K562 treated with DMSO at 1 percent for 12 hours (cell line): ENCODE results near the gene RELA. TPM values are rescaled to one million over a fixed set of nuclear protein-coding genes. Genes with fewer than 3 reads are reported as not detected.

Source experiments
- total RNA-seq: library from RNA; unstranded; fragments of 300-600 nt; gene quantifications from 2 replicates; pipeline ENCODE4 v1.2.3, GENCODE V29; 2022; ENCODE audit not compliant: insufficient read depth

RELA gene
- total RNA-seq, result 40.4 and 85.8 TPM in 2 replicates

GRCh38 chr11:65662799-65663638 is at the start of gene RELA:
Gene RELA (minus strand): TSS chr11:65662916. CDS start chr11:65662832, 84 bp downstream.

GRCh38 chr11:65711785-65712632 is 49.3 kb upstream of the RELA start, which contains the start of gene KAT5:
Gene KAT5 (plus strand): TSS chr11:65712252. CDS start chr11:65712268, 16 bp downstream.

GRCh38 chr11:65637794-65638419 is 24.8 kb downstream of the RELA start, which contains the start of gene SIPA1:
Gene SIPA1 (plus strand): TSS chr11:65638101. CDS start chr11:65640922, 2,821 bp downstream.

GRCh38 chr11:65615229-65615949 is 47.3 kb downstream of the RELA start, which contains the start of gene PCNX3:
Gene PCNX3 (plus strand): TSS chr11:65615776. CDS start chr11:65616312, 536 bp downstream.

Other genes starting within 250 kb of the RELA start
- 9.8 and 52.5 TPM in 2 replicates for gene NEAT1, start 240.1 kb downstream of the RELA start, total RNA-seq
- 148 and 227 TPM in 2 replicates for gene MALAT1, start 163.9 kb downstream of the RELA start, total RNA-seq
- gene SCYL1, start 137.8 kb downstream of the RELA start, total RNA-seq, result 110 and 115 TPM in 2 replicates
- gene LTBP3, start 104.6 kb downstream of the RELA start, total RNA-seq, result 34.0 and 34.5 TPM in 2 replicates
- gene ZNRD2, start 92.4 kb downstream of the RELA start, total RNA-seq, result 42.5 and 54.0 TPM in 2 replicates
- 94.7 and 125 TPM in 2 replicates for gene FAM89B, start 90.4 kb downstream of the RELA start, total RNA-seq
- gene EHBP1L1, start 86.9 kb downstream of the RELA start, total RNA-seq, result 47.2 and 71.8 TPM in 2 replicates
- gene KCNK7, start 67.1 kb downstream of the RELA start, total RNA-seq, result not detected in 2 replicates
- gene MAP3K11, start 48.7 kb downstream of the RELA start, total RNA-seq, result 58.8 and 67.8 TPM in 2 replicates
- gene PCNX3, start 47.1 kb downstream of the RELA start, total RNA-seq, result 29.9 and 49.8 TPM in 2 replicates
- 53.3 and 65.6 TPM in 2 replicates for gene SIPA1, start 24.8 kb downstream of the RELA start, total RNA-seq
- gene KAT5, start 49.3 kb upstream of the RELA start, total RNA-seq, result 34.6 and 39.5 TPM in 2 replicates
- gene RNASEH2C, start 57.9 kb upstream of the RELA start, total RNA-seq, result 31.8 and 55.6 TPM in 2 replicates
- gene AP5B1, start 118.1 kb upstream of the RELA start, total RNA-seq, result 16.1 and 36.7 TPM in 2 replicates
- not detected in 2 replicates for gene OVOL1, start 124.1 kb upstream of the RELA start, total RNA-seq
- gene SNX32, start 171.0 kb upstream of the RELA start, total RNA-seq, result not detected in 2 replicates
- 719 and 743 TPM in 2 replicates for gene CFL1, start 195.3 kb upstream of the RELA start, total RNA-seq
- 62.2 and 65.7 TPM in 2 replicates for gene MUS81, start 197.5 kb upstream of the RELA start, total RNA-seq
- 1.3 TPM in 1 of 2 replicates, not detected in the other for gene EFEMP2, start 209.9 kb upstream of the RELA start, total RNA-seq
- gene CTSW, start 216.9 kb upstream of the RELA start, total RNA-seq, result 0.74 TPM in 1 of 2 replicates, not detected in the other
- 69.0 and 70.0 TPM in 2 replicates for gene FIBP, start 225.6 kb upstream of the RELA start, total RNA-seq
- gene CCDC85B, start 227.8 kb upstream of the RELA start, total RNA-seq, result 33.9 and 65.5 TPM in 2 replicates
- 5.8 and 9.3 TPM in 2 replicates for gene FOSL1, start 237.5 kb upstream of the RELA start, total RNA-seq